Duodenal mucosa (tissue), 2 donors: ENCODE results near the gene CDH2.

Experiments used
- H3K27ac ChIP-seq: one replicate; pipeline ENCODE4 v1.7.0; 2013; ENCODE audit warnings: low read depth, low read length
- H3K27me3 ChIP-seq, 2 donors: one replicate each; pipeline ENCODE4 v1.7.0; 2013; ENCODE audit warnings: low read length in 2 of 2, control low read depth in 1 of 2; ENCODE audit not compliant: insufficient read depth in 2 of 2, control insufficient read depth in 1 of 2
- H3K36me3 ChIP-seq, 2 donors: one replicate each; pipeline ENCODE4 v1.7.0; 2013; ENCODE audit warnings: low read length in 2 of 2, control low read depth in 1 of 2; ENCODE audit not compliant: insufficient read depth in 2 of 2, control insufficient read depth in 1 of 2
- H3K4me1 ChIP-seq, 2 donors: one replicate each; pipeline ENCODE4 v1.7.0; 2013; ENCODE audit warnings: low read length in 2 of 2, control low read depth in 1 of 2; ENCODE audit not compliant: insufficient read depth in 2 of 2, control insufficient read depth in 1 of 2
- H3K4me3 ChIP-seq, 2 donors: one replicate each; pipeline ENCODE4 v1.7.0; 2013; ENCODE audit warnings: low read length in 2 of 2, low read depth in 1 of 2
- H3K9ac ChIP-seq, 2 donors: one replicate each; pipeline ENCODE4 v1.7.0; 2013; ENCODE audit warnings: low read length in 2 of 2, low read depth in 1 of 2
- H3K9me3 ChIP-seq, 2 donors: one replicate each; pipeline ENCODE4 v1.7.0; 2013; ENCODE audit warnings: low read length in 2 of 2, control low read depth in 1 of 2; ENCODE audit not compliant: control insufficient read depth in 1 of 2

CDH2 gene

GRCh38 chr18:28185121-28185520 lies 8.2 kb upstream of the CDH2 start:
- Histone ChIP-seq H3K27ac (no peak overlapping the region), H3K9me3 (no peaks in the 10 kb centered on the region), H3K36me3 (no peaks in the 10 kb centered on the region), H3K9ac (no peak overlapping the region), H3K4me3 (no peak overlapping the region), H3K4me1 (no peaks in the 10 kb centered on the region), H3K27me3 (peaks cover 0 to 3% of the 10 kb centered on the region in 2 donors)

GRCh38 chr18:28183418-28184078 lies 6.6 kb upstream of the CDH2 start:
- H3K27ac ChIP-seq: no peak overlapping the region
- peaks cover 0 to 18% of the 10 kb centered on the region in 2 donors for H3K27me3 ChIP-seq
- H3K4me3 ChIP-seq: no peak overlapping the region
- no peaks in the 10 kb centered on the region for H3K9me3 ChIP-seq
- no peak overlapping the region for H3K9ac ChIP-seq
- no peaks in the 10 kb centered on the region for H3K36me3 ChIP-seq
- no peaks in the 10 kb centered on the region for H3K4me1 ChIP-seq

DNA sequence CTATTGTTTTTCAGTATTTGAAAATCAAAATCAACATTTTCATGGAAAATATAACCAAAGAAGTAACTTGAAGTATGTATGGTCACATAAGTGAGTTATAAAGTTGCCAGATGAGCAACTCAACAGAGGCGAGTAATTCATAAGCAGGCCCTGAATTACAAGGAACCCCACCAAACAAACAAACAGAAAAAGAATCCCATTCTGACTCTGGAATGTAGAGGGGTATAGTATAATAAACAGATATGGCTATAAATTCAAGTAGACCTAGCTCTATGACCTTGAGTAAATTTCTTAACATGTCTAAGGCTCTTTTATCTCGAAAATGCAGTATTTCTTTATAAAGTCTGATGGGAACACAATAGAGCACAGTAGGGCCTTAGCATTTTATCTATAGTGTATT lies 4.7 kb upstream of the CDH2 start:
- Histone ChIP-seq H3K4me1 (no peaks in the 10 kb centered on the region), H3K4me3 (no peak overlapping the region), H3K36me3 (no peaks in the 10 kb centered on the region), H3K27ac (no peak overlapping the region), H3K9ac (no peak overlapping the region), H3K9me3 (no peaks in the 10 kb centered on the region), H3K27me3 (peaks cover 0 to 23% of the 10 kb centered on the region in 2 donors)

DNA sequence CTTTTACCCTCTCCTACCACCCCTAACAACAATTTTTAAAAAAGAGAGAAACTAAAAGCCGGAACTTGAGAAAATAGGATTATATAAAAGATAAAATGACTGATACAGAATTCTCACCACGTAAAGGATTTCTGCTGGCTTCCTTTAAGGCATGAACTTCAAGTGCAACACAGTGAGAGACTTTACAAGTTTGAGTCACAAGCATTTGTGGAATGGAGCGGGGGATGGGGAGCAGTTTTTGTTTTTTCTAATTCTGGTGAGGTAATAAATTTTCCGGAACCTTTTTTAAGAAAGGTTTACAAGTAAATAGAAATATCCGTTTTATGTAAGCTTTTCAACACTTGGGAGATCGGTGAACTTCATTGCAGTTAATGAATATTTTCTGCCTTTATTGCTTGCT lies 1.8 kb upstream of the CDH2 start:
- Histone ChIP-seq H3K36me3 (no peaks in the 10 kb centered on the region), H3K4me3 (no peak overlapping the region), H3K27ac (no peak overlapping the region), H3K27me3 (peaks cover 10 to 49% of the 10 kb centered on the region in 2 donors), H3K9me3 (no peaks in the 10 kb centered on the region), H3K4me1 (no peaks in the 10 kb centered on the region), H3K9ac (no peak overlapping the region)

DNA sequence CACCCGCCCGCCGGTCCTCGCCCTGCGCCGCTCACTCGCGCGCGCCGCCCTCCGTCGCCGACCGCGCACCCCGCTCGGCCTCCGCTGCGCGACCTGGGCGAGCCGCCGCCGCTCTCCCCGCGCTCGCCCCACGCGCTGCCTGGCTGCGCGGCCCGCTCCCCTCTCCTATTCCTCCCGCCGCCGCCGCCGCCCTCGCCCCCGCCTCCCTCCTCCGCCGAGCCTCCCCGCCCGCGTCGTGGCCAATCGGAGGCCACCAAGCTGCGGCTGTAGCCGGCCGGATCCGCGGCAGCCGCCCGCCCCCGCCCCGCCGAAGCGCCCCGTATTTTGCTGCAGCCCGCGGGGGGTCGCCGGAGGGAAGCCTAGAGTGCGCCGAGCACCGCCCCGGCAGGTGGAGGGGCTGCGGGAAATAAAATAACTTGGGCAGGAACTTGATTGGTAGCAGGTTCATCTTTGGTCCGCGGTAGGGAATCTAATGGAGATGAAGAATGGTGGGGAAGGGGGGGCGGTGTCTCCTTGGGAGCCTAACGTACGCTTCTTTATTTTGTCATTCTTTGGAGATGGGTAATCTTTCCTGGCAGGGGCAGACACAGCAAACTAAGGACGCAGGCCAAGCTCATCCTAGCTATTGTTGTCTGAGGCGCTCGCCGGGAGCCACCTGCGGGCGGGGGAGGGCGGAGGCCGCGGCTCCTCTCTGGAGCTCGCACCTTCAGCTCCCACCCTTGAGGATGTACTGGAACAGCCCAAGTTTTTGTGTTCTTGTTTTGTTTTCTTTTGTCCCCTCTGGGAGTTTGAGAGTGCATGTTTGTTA lies 1.1 kb upstream of the CDH2 start:
- Histone ChIP-seq H3K4me1 (no peaks in the 10 kb centered on the region), H3K4me3 (no peak overlapping the region), H3K36me3 (no peaks in the 10 kb centered on the region), H3K9me3 (no peaks in the 10 kb centered on the region), H3K27me3 (peaks cover 10 to 52% of the 10 kb centered on the region in 2 donors), H3K27ac (no peak overlapping the region), H3K9ac (no peak overlapping the region)

- no peaks in the 10 kb centered on the region for H3K36me3 ChIP-seq
- H3K4me1 ChIP-seq: no peaks in the 10 kb centered on the region
- H3K4me3 ChIP-seq: no peak overlapping the region
- H3K9ac ChIP-seq: no peak overlapping the region
- no peak overlapping the region for H3K27ac ChIP-seq
- peaks cover 10 to 49% of the 10 kb centered on the region in 2 donors for H3K27me3 ChIP-seq
- no peaks in the 10 kb centered on the region for H3K9me3 ChIP-seq
Observed at GRCh38 chr18:28176698-28176947, 307 bp downstream of the CDH2 start.

DNA sequence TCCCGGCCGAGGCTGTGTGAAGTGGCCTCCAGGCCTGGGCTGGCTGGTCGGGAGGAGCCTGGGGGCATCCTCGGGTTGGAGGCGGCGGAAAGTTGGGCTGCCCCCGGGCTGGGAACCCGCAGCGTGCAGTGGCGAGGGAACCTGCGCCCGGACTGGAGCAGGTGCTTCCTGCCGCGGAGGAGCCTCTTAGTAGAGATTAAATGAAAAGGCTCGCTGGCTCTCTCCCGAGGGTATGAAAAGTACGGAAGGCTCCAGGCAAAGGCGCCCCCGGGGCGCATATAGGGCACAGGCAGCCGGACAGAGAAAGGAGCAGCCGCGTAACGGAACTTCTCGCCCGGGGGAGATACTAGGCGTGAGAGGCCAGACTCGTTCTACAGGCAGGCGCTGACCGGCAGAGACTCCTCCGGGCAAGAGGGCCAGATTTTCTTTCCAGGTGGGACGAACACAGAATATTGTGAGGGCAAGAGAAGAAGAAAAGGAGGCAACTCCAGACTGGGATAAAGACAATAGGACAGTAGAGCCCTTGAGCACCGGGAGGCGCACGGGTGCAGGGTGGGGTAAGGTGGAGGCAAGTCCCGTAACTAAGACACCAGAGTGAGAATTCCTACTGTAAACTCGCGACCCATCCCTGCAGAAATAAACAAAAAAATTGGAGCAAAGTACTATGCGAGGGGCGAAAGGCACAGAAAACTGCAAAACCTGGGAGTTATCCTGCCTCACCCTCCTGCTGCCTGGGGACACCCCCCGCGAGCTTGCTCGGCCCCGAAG lies 816 bp downstream of the CDH2 start:
- Histone ChIP-seq H3K4me3 (no peak overlapping the region), H3K9ac (no peak overlapping the region), H3K9me3 (no peaks in the 10 kb centered on the region), H3K27ac (peak overlapping the region; percentile 42), H3K36me3 (no peaks in the 10 kb centered on the region), H3K4me1 (no peaks in the 10 kb centered on the region), H3K27me3 (peaks cover 10 to 49% of the 10 kb centered on the region in 2 donors)

DNA sequence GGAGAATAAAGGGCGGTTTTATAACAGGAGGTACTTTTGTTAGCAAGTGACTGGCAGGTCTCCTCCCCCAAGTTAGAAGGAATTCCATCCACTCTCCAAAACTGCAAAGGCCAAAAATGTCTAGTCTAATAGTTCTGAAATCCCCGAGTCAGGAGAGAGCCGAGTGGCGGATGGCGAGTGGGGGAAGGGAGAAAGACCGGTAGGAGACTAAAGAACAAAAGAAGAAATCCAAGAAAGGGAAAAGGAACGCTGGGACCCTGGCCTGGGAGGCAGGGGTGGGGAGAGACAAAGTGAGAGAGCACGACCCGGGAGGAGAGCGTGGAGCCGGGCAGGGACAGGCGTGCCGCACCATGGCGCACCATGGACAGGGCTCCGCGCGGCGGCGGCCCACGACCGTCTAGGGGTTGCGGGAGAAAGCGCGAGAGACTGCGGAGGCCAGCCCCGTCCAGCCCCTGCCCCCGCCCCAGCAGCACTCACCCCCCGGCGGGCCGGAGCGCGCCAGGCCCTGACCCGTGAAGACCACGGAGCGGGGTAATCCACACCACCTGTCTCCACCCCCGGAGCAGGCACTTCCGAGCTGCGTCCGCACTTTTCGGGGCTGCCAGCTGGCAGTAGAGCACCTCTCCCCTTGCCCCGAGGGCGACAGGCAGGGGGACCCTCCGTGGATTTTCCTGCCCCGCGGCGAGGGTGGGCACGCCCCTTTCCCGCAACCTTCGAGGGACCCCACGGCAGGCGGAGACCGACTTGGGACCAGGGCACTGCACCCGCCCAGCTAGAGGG lies 1.6 kb downstream of the CDH2 start:
- peak overlapping the region; percentile 42 for H3K27ac ChIP-seq
- no peaks in the 10 kb centered on the region for H3K9me3 ChIP-seq
- no peak overlapping the region for H3K9ac ChIP-seq
- peaks cover 10 to 49% of the 10 kb centered on the region in 2 donors for H3K27me3 ChIP-seq
- H3K4me3 ChIP-seq: no peak overlapping the region
- no peaks in the 10 kb centered on the region for H3K4me1 ChIP-seq
- no peaks in the 10 kb centered on the region for H3K36me3 ChIP-seq

- no peaks in the 10 kb centered on the region for H3K9me3 ChIP-seq
- peaks cover 10 to 42% of the 10 kb centered on the region in 2 donors for H3K27me3 ChIP-seq
- no peaks in the 10 kb centered on the region for H3K4me1 ChIP-seq
- H3K36me3 ChIP-seq: no peaks in the 10 kb centered on the region
- H3K27ac ChIP-seq: no peak overlapping the region
- no peak overlapping the region for H3K9ac ChIP-seq
- no peak overlapping the region for H3K4me3 ChIP-seq
Observed at GRCh38 chr18:28174181-28174905, 2.6 kb downstream of the CDH2 start.
